Nucleus accumbens (tissue), 56 donors: ENCODE data around the gene TMEM81.

Experiments
- DNase-seq, 56 donors: peaks; one replicate each; lab custom pipeline; 2025; lab: John Stamatoyannopoulos, UW

Gene TMEM81

GRCh38 chr1:205061665-205062069 is 22.6 kb downstream of the TMEM81 start:
- DNase-seq = peak in 51 of 56 donors; percentile 21 to 91 (median 69)

DNA sequence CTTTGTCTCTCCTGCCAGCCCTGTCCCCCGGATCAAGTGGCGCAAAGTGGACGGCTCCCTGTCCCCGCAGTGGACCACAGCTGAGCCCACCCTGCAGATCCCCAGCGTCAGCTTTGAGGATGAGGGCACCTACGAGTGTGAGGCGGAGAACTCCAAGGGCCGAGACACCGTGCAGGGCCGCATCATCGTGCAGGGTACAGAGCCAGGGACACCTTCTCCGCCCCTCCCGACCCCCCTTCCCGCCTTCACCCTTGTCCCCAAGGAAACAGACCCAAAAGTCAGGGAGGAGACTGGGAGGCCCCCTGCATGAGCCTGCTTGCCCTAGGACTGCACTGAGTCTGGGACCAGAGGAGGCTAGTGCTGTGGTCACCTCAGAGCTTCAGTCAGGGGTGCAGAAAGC is 23.0 kb downstream of the TMEM81 start:
- DNase-seq = no peak

DNA sequence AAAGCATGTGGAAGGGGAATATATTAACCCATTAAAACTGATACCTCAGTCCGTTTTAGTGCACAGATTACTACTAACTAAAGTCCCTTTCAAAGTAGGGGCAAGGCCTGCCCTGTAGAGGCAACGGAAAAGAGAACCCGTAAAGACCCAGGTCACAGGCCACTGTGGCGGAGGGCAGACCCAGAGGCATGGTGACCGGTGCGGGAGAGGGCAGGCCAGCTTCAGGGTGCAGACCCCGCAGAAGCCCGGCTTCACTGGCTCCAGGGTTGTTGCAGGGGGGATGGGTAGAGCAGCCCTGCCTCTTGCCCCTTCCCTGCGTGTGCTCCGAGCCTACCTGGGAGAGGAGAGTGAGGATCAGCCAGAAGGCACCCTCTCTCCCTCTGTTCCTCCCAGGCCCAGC is 23.5 kb downstream of the TMEM81 start:
- DNase-seq = no peak

DNA sequence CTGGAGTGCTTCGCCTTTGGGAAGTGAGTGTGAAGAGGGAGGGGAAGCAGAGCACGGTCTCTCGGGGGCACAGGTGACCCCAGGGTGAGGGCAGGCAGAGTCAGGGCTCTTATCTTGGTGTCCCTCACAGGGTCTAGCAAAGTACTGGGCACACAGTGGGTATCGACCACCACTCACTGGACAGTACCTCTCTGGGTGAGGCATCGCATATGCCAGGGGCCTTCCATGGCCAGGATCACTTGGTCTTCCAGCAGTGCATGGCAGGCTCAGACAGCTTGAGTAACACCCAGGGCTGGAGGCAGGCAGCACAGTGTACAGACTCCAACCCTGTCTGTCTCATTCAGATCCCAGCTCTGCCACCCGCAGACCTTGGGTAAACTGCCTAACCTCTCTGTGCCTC is 24.6 kb downstream of the TMEM81 start:
- no peak for DNase-seq

- DNase-seq = no peak
Measured at GRCh38 chr1:205058853-205059252, 25.4 kb downstream of the TMEM81 start.

DNA sequence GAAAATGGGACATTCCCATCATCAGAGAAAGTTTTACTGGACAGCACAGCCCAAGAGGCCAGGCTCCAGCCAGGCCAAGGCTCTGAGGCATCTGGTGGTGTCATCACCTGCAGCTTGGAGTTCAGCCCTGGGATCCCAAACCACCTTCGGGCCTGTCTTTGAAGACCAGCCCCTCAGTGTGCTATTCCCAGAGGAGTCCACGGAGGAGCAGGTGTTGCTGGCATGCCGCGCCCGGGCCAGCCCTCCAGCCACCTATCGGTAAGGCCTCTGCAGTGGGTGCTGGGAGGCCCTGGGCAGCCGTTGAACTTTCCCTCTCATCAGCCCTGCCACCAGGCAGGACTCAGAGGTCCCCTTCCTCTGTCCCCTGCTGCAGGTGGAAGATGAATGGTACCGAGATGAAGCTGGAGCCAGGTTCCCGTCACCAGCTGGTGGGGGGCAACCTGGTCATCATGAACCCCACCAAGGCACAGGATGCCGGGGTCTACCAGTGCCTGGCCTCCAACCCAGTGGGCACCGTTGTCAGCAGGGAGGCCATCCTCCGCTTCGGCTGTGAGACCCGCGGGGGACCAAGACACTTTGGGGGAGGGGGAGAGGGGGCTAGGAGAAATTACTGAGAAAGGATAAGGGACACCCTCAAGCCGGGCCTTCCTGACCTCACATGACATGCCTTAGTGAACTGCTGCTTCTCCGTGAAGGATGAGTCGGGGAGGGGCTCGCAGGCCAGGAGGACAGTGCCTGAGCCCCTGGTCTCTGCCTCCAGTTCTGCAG is 26.3 kb downstream of the TMEM81 start:
- no peak for DNase-seq

DNA sequence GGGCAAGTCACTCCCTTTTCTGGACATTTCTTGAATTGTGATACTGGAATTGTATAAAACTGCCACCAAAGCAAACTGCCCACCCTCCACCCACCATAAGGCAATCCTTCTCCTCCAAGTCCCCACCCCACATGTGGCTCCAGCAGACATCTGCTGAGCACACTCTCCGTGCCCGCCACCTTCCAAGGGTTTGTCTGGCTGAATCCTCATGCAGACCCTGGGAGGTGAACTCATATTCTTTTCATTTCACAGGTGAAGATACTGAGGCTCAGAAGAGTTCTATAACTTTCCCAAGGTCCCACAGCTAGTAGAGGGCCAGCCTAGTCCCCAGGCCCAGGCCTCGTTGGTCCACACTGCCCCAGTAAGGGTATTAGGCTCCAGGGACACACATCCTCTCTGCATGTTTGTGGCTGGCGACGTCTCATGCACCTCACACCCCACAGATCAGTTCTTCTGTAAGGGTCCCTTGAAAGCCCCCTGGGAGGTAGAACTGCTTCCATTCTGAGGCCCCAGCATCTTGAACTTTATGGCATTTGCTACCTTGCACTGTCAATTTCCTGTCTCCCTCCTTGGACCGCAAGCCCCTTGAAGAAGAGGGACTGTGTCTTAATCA is 27.2 kb downstream of the TMEM81 start:
- DNase-seq = no peak

DNA sequence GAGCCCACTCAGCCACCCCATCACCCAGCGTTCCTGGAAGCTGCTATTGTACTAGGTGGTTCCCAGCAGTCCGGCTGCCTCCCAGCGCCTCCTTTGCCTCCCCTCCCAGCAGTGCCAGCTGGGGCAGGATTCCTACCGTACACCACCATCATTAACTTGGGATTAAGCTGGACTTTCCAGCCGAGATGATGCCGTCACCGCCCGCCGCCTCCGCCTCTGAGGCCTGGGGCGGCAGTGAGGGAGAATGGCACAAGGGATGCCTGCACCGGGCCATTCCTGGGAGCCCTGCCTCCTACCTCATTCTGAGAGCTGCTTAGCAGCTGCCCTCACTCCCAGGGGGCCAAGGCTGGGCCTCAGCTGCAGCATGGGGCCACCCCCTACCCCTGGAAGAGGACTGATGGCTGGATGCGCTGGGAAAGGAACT is 28.1 kb downstream of the TMEM81 start:
- no peak for DNase-seq

- no peak for DNase-seq
Measured at GRCh38 chr1:205054013-205054412, 30.2 kb downstream of the TMEM81 start.

DNA sequence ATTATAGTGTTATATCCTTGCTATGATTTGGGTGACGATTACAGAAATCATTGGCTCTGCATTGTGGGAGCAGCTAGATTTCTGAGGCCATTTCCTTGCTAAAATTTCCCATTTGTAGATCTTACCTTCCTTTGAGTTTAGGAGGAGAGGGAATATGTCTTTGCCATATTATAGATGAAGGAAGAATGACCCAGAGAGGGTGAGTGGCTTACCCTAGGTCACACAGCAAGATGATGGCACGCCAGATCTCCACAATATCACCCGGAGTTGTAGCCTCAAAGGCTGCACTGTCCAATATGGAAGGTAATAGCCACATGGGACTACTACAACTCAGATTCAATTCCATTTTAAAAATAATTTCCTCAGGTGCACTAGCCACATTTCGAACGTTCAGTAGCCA is 31.0 kb downstream of the TMEM81 start:
- no peak for DNase-seq

DNA sequence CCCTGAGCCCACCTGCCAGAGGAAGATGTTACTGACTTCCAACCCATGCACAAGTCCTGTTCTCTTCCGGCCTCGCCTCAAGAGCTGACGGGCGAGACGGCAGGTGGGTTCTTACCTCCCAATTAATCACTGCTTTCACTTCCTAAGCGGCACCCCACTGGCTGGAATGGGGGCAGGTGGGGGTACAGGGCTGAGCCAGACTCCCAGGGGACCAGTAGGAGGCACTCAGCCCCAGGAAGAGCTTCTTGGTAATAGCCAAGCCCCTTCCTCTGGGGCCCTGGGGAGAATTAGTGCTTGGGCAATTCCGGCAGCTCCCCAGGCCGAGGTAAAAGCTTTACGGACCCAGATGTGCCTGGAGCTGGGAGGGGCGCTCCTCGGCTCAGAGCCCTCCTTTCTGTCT is 31.6 kb downstream of the TMEM81 start:
- no peak for DNase-seq

DNA sequence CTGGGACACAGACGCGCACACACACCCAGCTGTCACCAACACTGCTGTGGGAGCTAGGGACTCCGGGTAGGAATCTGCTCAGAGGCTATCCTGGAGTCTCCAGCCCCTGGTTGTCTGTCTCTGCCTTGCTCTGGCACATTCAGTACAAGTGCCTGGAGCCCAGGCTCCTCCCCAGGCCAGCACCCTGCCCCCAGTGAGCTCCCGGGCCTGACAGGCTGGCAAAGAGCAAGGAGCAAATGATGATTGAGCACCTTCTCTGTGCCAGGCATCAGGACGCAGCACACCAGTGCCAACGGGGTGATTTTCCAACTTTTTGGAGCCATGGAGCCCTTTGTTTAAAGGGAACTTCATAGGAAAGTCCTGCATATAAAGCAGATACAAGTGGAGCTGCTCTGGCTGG is 34.8 kb downstream of the TMEM81 start:
- peak in 43 of 56 donors; percentile 16 to 72 (median 45) for DNase-seq

- DNase-seq = peak in 54 of 56 donors; percentile 64 to 96 (median 89)
Measured at GRCh38 chr1:205048382-205048781, 35.9 kb downstream of the TMEM81 start.

GRCh38 chr1:205047764-205048231 is 36.5 kb downstream of the TMEM81 start:
- peak in 19 of 56 donors; percentile 30 to 79 (median 63) for DNase-seq

DNA sequence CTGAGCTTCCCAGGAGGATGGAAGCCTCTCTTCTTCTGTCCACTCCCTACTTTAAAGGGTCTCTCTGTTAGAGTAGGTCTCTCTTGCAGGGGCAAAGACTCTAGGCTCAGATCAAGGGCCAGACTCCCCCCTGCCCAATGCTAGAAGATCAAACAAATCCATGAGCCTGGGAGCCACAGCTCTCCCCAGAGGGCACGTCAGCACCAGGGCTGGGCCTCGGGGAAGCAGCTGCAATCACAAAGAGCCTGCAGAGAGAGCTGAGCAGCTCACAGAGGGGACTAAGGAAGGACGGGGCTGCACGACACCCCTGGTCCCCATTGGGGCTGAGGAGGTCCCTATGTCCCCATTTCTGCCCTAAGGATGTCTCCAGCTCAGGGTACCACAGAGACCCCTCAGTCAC is 37.4 kb downstream of the TMEM81 start:
- DNase-seq = peak in 51 of 56 donors; percentile 21 to 83 (median 62)

GRCh38 chr1:205045146-205045545 is 39.1 kb downstream of the TMEM81 start:
- peak in 1 of 56 donors; percentile 26 for DNase-seq

DNA sequence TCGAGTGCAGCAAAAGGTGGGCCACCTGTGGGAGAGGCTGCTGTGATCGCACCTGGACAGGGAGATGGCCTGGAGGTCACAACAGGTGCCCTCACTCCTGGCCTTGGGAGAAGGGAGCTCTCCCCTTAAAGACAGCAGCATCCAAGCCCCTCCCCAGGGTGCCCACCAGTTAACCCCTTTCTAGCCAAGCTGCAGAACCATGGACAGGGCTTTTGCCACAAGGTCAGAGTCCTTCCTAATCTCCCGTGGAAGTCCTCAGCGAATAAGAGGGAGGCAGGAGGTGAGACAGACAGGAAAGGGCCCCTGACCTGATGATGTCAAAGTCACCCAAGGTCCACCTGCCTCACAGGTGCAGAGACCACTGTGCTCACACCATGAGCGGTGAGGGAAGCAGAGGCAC is 39.5 kb downstream of the TMEM81 start:
- DNase-seq = no peak

DNA sequence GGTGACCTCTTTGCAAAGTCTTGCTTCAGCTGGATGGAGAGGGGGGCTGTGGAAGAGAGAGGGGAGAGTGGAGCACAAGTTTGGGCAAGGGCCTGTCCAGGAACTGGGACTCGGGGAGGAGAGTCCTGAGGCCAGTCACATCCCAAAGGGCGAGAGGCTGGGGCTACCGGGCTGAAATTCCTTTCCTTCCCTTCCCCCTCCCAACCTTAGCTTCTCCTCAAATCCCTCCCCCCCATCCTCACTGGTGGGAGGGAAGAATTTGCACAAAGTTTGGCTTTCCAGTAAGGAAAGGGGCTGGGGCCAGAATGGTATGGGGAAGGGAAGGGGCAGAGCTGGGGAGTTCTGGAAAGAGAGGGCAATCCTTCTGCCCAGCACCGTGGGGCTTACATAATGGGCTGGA is 40.4 kb downstream of the TMEM81 start:
- DNase-seq = peak in 1 of 56 donors; percentile 58

GRCh38 chr1:205042911-205043806 is 41.1 kb downstream of the TMEM81 start, which contains the start of gene CNTN2:
TSS of gene CNTN2 (plus strand) at chr1:205043212. CDS start at chr1:205053186, 9,974 bp downstream.
- peak in 54 of 56 donors; percentile 35 to 93 (median 84) for DNase-seq

GRCh38 chr1:205041998-205042910 is 42.0 kb downstream of the TMEM81 start:
- DNase-seq = peak in 46 of 56 donors; percentile 13 to 81 (median 49)
